Epithelial cell of prostate (primary cell): Measurements from ENCODE around the gene MED25.

Source experiments
- DNase-seq: peaks from one replicate; pipeline ENCODE4 v3.0.0-alpha.2; 2011; ENCODE audit warnings: low read depth, low spot score
- H3K27ac ChIP-seq: fragments of 450-650 bp; 2 replicates; pipeline ENCODE4 v1.5.1; 2017; ENCODE audit warnings: mild to moderate bottlenecking

Gene MED25

DNA sequence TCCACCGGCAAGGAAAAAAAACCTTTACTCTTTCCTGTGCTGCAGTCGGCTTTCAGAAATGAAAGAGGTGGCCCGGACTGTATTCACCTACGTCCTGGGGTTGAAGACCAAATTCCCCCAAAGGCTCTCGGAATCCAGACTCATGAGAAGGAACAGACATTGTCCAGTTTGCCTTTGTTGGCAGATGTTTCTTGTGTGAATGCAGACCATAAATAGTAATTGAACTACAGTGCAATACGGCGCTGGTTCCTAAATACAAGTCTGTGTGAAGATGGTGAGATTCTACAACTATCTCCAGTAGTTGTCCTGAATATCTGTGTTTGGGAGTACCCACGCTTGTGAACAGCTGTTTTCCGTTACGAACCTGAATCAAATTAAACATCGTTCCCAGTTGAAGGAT, 21.6 kb downstream of the MED25 start:
- no peak for DNase-seq

DNA sequence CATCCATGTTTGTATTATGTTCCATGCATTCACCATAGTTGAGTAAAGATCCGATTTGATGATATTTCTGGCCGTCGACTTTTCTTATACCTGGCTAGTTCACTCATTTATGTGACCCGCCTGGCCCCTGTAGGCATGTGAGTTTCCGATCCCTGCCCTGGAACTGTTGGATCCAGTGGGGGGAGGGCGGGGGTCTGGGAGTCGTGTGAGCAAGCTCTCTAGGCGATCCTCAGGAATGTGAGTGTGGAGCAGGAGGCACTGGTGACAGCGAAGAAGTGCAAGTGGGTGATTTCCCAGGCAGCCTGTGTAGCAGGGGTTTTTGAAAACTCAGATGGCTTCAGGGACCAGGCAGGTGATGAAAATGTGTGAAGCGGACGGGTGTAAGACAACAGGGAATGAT, 22.2 kb downstream of the MED25 start:
- no peak overlapping the region for H3K27ac ChIP-seq
- DNase-seq = no peak

More for the DNA sequence above, 21.6 kb downstream of the MED25 start:
- H3K27ac ChIP-seq = no peak overlapping the region

DNA sequence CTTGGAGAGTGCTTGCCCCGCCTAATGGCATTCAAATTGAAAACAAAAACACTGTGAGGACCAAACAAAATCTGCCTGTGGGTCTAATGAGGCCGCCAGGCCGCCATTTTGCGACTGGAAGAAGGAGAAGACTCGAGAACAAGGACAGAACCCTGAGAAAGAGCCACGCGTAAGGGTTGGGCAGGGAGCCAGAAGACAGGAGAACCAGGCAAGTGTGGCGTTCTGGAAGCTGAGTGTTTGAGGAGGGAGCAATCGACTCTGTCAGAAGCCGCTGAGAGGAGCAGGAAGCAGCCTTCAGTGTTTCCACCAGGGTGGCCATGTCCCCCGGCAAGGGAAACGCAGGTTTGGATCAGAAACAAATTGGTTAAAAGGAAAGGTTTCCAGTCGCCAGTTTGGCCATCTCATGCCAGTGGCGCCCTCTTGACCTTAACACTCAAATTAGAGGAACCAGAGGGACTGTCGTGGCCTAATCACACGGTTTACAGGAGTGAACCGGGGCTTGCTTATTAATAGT, 22.7 kb downstream of the MED25 start:
- no peak overlapping the region for H3K27ac ChIP-seq

DNA sequence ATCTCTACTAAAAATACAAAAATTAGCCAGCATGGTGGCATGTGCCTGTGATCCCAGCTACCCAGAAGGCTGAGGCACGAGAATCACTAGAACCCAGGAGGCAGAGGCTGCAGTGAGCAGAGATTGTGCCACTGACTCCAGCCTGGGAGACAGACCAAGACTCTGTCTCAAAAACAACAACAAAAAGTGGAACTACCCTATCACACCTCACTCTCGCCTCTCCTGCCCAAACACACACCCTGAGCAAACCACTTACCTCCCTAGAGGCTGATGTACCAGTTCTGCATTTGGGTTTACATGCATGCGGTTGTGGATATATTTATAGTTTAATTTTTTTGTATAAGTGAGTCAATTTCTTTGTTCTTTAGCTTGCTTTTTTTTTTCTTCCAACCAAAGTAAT, 25.2 kb downstream of the MED25 start:
- no peak overlapping the region for H3K27ac ChIP-seq
- no peak for DNase-seq

More for the DNA sequence above, 22.7 kb downstream of the MED25 start:
- DNase-seq = no peak

DNA sequence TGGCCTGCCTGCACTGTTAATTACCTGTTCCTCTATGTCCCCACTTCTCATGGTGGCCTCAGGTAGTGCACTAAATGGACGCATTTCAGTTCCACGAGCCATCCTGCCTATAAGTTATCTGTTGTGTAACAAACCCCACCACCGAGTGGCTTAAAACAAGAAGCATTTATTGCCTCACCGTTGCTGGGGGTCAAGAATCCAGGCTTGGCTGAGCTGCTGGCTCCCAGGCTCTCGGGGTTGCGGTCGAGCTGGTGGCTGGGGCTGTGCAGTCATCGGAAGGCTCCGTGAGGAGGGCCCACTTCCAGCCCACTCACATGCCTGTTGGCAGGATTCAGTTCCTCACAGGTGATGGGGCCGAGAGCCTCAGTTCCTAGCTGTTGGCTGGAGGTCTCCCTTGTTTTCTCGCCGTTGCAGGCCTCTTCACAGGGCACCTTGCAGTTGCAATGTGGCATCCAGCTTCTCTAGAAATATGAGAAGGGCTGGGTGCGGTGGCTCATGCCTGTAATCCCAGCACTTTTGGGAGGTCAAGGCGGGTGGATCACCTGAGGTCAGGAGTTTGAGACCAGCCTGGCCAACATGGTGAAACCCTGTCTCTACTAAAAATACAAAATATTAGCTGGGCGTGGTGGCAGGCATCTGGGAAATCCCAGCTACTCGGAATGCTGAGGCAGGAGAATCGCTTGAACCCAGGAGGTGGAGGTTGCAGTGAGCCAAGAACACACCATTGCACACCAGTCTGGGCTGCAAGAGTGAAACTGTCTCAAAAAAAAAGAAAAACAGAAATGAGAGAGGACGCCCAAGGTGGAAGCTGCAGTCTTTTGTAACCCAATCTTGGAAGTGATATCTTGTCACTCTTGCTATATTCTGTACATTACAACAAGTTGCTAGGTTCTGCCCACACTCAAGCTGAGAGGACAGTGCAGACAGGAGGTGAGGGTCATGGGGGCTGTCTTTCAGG, 26.3 kb downstream of the MED25 start:
- DNase-seq = no peak
- no peak overlapping the region for H3K27ac ChIP-seq

DNA sequence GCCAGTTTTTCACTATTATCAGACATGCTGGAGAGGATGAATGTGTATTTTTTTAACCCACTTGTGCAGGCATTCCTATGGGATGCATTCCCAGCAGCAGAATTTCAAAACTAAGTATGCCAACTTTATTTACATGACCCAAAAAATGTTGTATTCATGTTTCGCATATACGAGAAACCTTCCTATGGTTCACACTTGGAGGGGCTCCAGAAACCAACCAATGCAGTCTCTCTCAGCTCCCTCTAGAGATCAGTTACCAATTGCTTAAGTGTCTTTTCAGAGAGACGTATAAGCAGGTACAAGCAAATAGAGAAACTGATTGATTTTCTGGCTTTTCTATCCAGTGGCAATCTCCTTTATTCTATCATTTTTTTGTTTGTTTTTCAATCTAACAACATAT, 27.3 kb downstream of the MED25 start:
- no peak overlapping the region for H3K27ac ChIP-seq
- DNase-seq = no peak

DNA sequence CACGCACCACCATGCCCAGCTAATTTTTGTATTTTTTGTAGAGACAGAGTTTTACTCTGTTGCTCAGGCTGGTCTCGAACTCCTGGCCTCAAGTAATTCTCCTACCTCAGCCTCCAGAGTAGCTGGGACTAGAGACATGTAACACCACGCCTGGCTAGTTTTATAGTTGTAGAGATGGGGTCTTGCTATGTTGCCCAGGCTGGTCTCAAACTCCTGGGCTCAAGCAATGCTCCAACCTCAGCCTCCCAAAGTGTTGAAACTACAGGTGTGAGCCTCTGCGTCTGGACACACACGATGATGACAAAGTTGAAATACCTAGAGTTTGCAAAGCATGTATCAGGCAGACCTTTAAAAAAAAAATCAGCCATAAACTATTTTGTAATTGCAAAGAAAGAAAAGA, 28.3 kb downstream of the MED25 start:
- no peak overlapping the region for H3K27ac ChIP-seq
- no peak for DNase-seq

DNA sequence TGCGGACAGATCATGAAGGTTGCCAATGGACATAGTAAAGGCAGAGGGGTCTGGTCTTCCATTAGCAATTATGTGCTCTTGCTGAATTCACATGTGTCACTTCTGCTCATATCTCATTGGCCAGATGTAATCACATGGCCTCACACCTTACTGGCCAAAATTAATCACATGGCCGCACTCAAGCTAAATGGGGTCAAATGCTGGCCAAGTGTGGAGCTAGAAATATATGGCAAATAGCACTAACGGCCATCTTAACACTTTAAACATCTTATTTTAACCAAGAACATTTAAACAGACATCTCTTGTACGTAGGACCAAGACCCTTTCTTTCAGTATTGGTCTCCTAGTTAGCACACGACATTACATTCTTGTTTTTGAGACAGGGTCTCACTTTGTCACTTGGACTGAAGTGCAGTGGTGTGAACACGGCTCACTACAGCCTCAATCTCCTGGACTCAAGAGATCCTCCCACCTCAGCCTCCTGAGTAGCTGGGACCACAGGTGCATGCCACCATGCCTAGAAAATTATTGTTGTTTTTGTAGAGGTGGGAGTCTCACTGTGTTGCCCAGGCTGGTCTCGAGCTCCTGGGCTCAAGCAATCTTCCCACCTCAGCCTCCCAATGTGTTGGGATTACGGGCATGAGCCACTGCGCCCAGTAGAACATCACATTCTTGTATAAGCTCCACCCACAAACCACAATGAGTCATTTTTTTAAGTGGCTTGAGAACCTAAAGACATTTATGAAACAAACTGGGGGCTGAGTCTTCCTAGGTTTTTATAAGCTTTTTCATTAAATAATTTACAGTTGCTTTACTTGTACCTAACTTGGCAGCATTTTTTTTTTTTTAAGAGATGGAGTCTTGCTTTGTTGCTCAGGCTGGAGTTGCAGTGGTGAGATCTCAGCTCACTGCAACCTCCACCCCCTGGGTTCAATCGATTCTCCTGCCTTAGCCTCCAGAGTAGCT, 29.9 kb downstream of the MED25 start:
- peak; percentile 44 for DNase-seq
- no peak overlapping the region for H3K27ac ChIP-seq

DNA sequence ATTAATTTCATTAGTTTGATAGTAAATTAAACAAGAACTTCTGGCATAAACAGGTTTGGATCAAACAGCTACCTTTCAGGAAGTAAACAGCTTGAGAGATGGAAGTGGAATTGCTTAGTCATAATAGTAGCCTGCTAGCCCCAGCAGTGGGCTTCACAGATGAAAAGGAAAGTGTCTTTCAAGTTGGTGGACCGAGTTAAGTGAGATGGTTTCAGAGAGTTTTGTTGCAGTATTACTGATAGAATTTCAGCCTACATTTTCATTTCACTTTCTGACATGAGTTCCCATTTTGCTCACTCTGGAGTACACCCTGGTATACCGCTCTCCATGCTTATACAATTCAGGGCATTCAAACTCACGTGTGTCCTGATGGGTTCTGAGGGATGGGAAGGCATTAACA, 30.8 kb downstream of the MED25 start:
- DNase-seq = no peak
- no peak overlapping the region for H3K27ac ChIP-seq

DNA sequence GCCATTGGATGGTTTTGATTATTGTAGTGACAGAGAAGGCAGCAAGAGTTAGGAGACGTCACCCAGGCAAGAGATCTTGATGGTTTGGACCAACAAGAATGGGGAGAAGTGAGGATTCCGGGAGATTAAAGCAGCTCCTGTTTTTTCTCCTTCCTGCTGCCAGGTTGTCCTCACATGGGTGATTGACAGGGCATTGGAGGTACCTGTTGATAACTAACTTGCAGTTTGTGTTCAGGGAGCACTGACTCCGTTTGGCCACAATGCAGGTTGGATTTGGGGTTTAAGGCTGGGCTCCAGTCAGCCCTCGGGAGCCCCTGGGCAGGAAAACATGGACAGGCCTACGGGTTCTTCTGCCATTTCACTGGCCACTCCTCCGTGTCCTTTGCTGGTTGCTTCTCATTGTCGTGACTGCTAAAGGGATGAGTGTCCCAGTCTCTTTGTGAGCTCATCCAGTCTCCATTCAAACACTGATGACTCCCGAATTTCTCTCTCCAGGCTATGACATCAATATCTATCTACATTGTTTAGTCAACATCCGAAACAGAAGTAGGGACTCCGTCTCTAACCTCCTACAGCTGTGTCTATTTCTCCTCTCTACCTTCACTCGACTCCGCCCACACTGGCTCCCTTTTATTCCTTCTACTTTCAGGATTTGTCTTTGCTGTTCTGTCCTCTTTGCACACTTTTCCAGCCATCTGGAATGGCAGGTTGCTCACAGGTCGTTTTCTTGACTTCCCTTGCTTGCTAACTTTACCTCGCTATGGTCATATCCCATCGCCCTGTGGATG, 31.5 kb downstream of the MED25 start:
- H3K27ac ChIP-seq = no peak overlapping the region
- DNase-seq = no peak

DNA sequence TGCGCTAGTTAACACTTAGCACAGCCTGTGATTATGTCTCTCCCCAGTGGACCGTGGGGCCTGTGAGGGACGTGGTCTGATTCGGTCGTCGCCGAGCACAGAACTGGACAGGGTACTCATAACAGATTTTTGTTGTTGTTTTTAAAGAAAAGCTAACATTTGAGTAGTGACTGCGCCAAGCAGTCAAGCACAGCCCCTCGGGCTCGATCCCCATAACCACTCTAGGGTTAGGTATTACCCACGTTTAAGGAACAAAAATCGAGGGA, 32.1 kb downstream of the MED25 start:
- DNase-seq = no peak
- peak overlapping the region; percentile 89 for H3K27ac ChIP-seq

DNA sequence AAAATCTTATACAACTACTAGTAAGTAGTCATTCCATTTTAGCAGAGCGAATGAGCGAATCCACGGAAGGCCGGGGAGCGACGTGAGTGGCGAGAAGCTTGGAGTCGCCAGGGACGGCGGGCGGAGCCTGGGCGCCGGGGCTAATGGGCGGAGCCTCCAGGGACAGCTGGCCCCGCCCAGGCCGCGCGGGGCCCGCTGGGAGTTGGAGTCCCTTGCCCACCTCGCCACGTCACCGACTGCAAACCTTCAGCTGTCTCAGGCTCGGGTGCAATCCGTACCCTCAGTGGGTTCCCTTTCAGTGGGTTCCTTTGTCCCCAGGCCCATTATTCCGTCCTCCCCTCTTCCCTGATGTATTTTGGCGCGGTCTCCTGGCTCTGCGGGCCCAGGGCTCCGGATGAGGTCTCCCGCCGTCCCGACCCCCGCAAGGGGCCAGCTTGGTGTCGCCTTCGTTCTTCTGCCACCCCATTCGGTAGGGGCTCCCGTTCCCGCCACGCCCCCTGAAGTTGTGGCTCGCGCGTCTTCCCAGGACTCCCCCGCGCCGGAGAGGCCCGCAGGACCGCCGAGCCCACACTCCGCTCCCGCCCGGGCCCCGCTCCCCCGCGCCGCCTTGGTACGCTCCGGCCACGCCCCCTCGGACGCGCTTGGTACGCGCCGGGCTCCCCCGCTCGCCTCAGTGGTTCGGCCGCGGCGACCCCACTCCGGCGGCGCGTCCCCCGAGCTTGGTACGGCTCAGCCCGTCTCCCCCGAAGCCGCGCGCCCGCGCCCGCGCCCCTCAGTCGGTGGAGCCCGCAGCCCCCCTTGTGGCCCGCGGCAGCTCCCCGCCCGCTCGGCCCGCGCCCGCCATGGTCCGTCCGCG, 32.6 kb downstream of the MED25 start, which contains the start of gene PTOV1:
Gene PTOV1 (plus strand): TSS at position 673 of the 856 bp plus-strand sequence.
- H3K27ac ChIP-seq = peak within 1 kb of the TSS; percentile 89
- DNase-seq = peak; percentile 39

DNA sequence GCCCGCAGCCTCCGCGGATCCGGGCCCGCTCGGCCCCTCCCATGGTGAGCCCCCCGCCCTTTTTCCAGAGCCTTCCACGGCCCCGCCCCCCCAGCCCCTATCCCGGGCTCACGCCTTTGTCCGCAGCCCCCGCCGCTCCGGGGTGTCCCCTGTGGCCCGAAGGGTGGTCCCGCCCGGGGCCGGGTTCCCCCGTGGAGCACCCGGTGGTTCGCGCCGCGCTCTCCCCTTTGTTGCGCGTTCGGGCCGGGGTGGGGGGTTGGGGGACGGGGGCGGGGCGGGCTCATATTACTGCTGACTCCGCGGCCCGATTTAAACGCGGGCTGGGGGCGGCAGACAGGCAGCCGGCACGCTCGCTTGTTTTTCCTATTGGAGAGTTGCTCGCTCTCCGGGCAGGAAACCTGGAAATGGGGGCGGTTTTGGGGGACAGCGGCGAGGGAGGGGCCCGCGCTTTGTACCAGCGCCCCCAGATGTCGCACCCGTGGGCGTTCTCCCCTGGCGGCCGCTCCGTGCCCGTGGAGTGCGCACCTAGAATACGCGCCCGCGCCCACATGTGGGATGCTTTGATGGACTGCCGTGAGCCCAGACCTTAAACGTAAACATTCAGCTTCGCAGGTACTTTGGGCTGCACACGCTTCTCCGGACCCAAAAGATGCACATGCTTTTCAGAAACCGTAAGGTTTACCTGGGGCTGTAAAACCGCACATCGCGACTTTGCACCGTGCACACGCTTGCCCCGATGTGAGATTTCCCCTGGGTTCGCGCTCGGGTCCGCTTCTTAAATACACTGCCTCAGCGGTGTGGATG, 33.6 kb downstream of the MED25 start:
- peak overlapping the region; percentile 89 for H3K27ac ChIP-seq
- DNase-seq = no peak

DNA sequence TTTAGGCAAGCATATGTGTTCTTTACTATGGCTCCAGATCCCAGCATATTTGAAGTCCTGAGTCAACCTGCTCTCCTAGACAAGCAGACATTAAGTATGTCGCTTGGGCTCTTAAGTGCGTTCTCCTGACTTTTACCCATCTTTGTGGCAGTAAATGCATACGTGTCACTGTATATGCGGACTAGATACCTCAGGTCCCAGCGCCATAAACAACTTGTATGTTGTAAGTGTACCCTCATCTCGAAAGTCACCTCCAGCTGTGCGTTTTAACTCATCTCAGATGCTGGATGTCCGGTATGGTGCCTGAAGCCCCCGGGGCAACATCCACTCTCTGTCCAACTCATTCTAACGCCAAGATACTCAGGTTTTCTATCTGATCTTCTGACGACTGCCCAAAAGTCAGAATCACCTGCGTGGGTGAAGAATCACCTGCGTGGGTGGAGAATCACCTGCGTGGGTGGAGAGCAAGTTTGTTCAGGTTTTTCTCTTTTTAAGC, 34.6 kb downstream of the MED25 start:
- no peak overlapping the region for H3K27ac ChIP-seq
- DNase-seq = no peak

DNA sequence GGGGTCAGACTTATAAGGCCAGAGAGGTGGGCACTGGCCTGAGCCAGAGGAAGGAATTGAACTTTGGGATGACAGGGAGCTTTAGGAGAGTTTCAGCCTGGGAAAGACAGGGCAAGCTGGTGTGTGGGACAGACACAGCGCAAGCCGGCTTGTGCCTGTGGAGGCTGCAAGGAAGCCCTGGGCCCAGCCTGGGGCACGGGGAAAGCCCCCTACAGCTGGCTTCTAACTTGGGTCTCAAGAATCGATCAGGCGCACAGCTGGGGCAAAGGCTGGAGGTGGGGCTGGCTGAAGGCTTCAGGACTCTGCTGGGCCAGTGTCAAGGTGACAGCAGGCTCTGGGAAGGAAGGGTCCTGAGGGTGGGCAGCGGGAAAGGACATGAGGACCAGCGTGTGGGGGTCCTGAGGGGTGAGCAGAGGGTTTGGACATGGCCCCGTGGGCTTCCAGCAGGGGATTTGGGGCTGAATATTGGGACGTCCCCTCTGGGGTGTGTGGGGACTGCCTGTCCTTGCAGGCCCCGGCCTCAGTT, 35.8 kb downstream of the MED25 start:
- no peak for DNase-seq

DNA sequence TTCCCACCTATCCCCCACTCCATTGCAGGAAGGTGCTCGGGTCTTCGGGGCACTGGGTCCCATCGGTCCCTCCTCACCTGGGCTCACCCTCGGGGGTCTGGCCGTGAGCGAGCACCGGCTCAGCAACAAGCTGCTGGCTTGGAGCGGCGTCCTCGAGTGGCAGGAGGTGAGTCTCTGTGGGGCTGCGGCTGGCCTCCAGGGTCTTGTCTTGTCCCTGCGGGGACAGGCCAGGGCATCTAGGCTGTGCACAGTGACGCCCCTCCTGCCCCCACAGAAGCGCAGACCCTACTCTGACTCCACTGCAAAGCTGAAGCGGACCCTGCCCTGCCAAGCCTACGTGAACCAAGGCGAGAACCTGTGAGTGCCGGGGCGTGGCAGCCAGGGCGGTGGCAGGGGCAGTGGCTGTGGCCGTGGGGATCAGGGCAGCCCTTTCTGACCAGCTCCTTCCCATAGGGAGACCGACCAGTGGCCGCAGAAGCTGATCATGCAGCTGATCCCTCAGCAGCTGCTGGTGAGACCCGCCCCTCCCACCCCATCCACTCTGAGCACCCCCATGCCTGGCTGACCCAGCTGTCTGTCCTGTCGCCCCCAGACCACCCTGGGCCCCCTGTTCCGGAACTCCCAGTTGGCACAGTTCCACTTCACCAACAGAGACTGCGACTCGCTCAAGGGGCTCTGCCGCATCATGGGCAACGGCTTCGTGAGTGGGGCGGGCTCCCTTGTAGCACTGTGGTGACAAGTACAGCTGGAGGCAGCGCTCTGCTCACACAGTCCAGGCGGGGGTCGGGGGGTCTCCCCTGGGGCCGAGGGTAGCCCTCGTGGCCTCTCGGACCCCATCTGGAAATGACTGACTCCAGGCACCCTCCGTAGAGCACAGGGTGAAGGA, 36.5 kb downstream of the MED25 start:
- H3K27ac ChIP-seq = no peak overlapping the region
- DNase-seq = no peak

More for the DNA sequence above, 35.8 kb downstream of the MED25 start:
- H3K27ac ChIP-seq = no peak overlapping the region

DNA sequence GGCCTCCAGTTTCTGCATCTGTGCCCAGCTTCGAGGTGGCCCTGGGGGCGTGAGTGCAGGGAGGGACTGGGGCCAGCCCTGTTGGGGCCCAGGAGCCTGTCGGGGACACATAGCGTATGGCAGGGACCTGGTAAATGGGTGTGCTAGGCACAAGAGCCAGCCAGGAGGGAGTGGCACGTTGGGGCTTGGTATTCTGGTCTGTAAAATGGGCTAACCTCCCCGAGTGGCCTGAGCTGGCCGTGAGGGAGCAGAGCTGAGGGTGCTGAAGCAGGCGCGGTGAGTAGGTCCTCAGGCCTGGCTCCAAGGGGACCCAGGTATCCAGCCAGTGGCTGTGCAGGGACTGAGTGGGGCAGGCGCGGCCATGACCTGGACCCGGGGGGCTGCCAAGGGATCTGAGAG, 37.2 kb downstream of the MED25 start:
- no peak for DNase-seq
- no peak overlapping the region for H3K27ac ChIP-seq
